Endodermal cell (in vitro differentiated cells): ENCODE measurements around the gene FBXW7. TPM values are rescaled to one million over a fixed set of nuclear protein-coding genes. Genes with fewer than 3 reads are reported as not detected.

Experiments used
- DNase-seq: peaks from one replicate; pipeline ENCODE4 v3.0.0-alpha.2; 2017
- H3K27ac ChIP-seq: 2 replicates; pipeline ENCODE4 v1.5.1; 2013; ENCODE audit warnings: mild to moderate bottlenecking, low read depth, low read length, moderate library complexity
- H3K27me3 ChIP-seq: 2 replicates; pipeline ENCODE4 v1.6.1; 2013; ENCODE audit warnings: mild to moderate bottlenecking, low read length, moderate library complexity; ENCODE audit not compliant: insufficient read depth, control insufficient read depth, poor library complexity, severe bottlenecking
- H3K36me3 ChIP-seq: 2 replicates; pipeline ENCODE4 v1.7.0; 2013; ENCODE audit warnings: mild to moderate bottlenecking, low read length, moderate library complexity; ENCODE audit not compliant: control insufficient read depth, insufficient read depth
- H3K4me1 ChIP-seq: one replicate; pipeline ENCODE4 v1.7.0; 2013; ENCODE audit warnings: low read length; ENCODE audit not compliant: control insufficient read depth, insufficient read depth
- H3K4me3 ChIP-seq: 2 replicates; pipeline ENCODE4 v1.5.1; 2013; ENCODE audit warnings: mild to moderate bottlenecking, low read length, moderate library complexity
- H3K9ac ChIP-seq: 2 replicates; pipeline ENCODE4 v1.6.1; 2013; ENCODE audit warnings: mild to moderate bottlenecking, low read length, moderate library complexity; ENCODE audit not compliant: poor library complexity, severe bottlenecking; ENCODE audit errors: extremely low read depth
- H3K9me3 ChIP-seq: 2 replicates; pipeline ENCODE4 v1.6.1; 2013; ENCODE audit warnings: mild to moderate bottlenecking, low read length, moderate library complexity; ENCODE audit not compliant: control insufficient read depth
- H3K27ac Mint-ChIP-seq: 2 replicates; pipeline ENCODE4 v1.8.0; 2020; ENCODE audit warnings: mixed read lengths
- H3K27me3 Mint-ChIP-seq: 2 replicates; pipeline ENCODE4 v1.8.0; 2021; ENCODE audit warnings: mild to moderate bottlenecking, mixed read lengths; ENCODE audit not compliant: insufficient read depth
- H3K36me3 Mint-ChIP-seq: 2 replicates; pipeline ENCODE4 v1.8.0; 2020; ENCODE audit warnings: low read depth, mixed read lengths
- H3K4me1 Mint-ChIP-seq: 2 replicates; pipeline ENCODE4 v1.8.0; 2020; ENCODE audit warnings: mixed read lengths
- H3K4me3 Mint-ChIP-seq: 2 replicates; pipeline ENCODE4 v1.8.0; 2020; ENCODE audit warnings: mild to moderate bottlenecking, moderate library complexity, mixed read lengths
- H3K9me3 Mint-ChIP-seq: 2 replicates; pipeline ENCODE4 v1.8.0; 2020; ENCODE audit warnings: mild to moderate bottlenecking, mixed read lengths
- CTCF ChIP-seq: fragments of 200-600 bp; sonication (generic); conservative IDR thresholded peaks from 2 replicates; pipeline ENCODE4 v1.5.0; 2021; ENCODE audit warnings: antibody characterized with exemption, mild to moderate bottlenecking
- WGBS, 2 experiments: methylation state at CpG; one replicate each; pipeline versions ENCODE4 v1.1.5 to v1.1.7; 2013; ENCODE audit warnings: missing lambda C conversion rate in 2 of 2, mixed read lengths in 1 of 2; ENCODE audit not compliant: insufficient coverage in 1 of 2, insufficient read length in 1 of 2; 5-methylcytosine and 5-hydroxymethylcytosine counted together
- total RNA-seq, 2 donors: library from RNA; stranded (reverse); fragmentation: NEBNext Ultra II Directional in 1 of 2; extraction: Animal tissue kit (Norgen Biotek cat#: 25700) in 1 of 2; gene quantifications; 2 replicates in 1 of 2; 3 replicates in 1 of 2; pipeline ENCODE4 v1.2.1, GENCODE V29; 2021

FBXW7 gene
- total RNA-seq, 2 donors from 2014 or later, result 34.3 to 34.4 TPM

GRCh38 chr4:152529880-152530279 is 6.0 kb downstream of the FBXW7 start:
- Mint-ChIP-seq H3K27ac (no peak overlapping the region), H3K27me3 (peaks cover 9% of the 10 kb centered on the region), H3K4me1 (peaks cover 25% of the 10 kb centered on the region), H3K4me3 (no peak overlapping the region), H3K9me3 (no peaks in the 10 kb centered on the region), H3K36me3 (peaks cover 3% of the 10 kb centered on the region)
- no peak overlapping the region for H3K9ac ChIP-seq
- no peak overlapping the region for H3K27ac ChIP-seq
- no peaks in the 10 kb centered on the region for H3K36me3 ChIP-seq
- H3K27me3 ChIP-seq, result peaks cover 3% of the 10 kb centered on the region
- no peak overlapping the region for H3K4me3 ChIP-seq
- no peak for DNase-seq
- H3K4me1 ChIP-seq, result peaks cover 3% of the 10 kb centered on the region
- no peaks in the 10 kb centered on the region for H3K9me3 ChIP-seq
- WGBS, 2 experiments, result 91 to 100% methylated on average over 1 to 4 of the region's 8 CpGs
- TF ChIP-seq CTCF, result no peak

GRCh38 chr4:152528060-152528459 is 7.8 kb downstream of the FBXW7 start:
- Mint-ChIP-seq H3K4me3 (no peak overlapping the region), H3K27ac (no peak overlapping the region), H3K9me3 (no peaks in the 10 kb centered on the region), H3K36me3 (peaks cover 3% of the 10 kb centered on the region), H3K4me1 (peaks cover 25% of the 10 kb centered on the region), H3K27me3 (peaks cover 9% of the 10 kb centered on the region)
- Histone ChIP-seq H3K9ac (no peak overlapping the region), H3K27ac (no peak overlapping the region), H3K36me3 (no peaks in the 10 kb centered on the region), H3K4me3 (no peak overlapping the region), H3K27me3 (peaks cover 3% of the 10 kb centered on the region), H3K9me3 (no peaks in the 10 kb centered on the region), H3K4me1 (peaks cover 3% of the 10 kb centered on the region)
- TF ChIP-seq CTCF, result no peak
- 88 to 91% methylated on average over 2 of the region's 2 CpGs for WGBS, 2 experiments
- DNase-seq, result no peak

- no peaks in the 10 kb centered on the region for H3K9me3 Mint-ChIP-seq
- peaks cover 5% of the 10 kb centered on the region for H3K4me1 ChIP-seq
- H3K36me3 Mint-ChIP-seq, result peaks cover 3% of the 10 kb centered on the region
- peaks cover 11% of the 10 kb centered on the region for H3K27me3 Mint-ChIP-seq
- DNase-seq, result no peak
- peaks cover 44% of the 10 kb centered on the region for H3K4me1 Mint-ChIP-seq
- no peak overlapping the region for H3K27ac Mint-ChIP-seq
- H3K27ac ChIP-seq, result no peak overlapping the region
- H3K36me3 ChIP-seq, result no peaks in the 10 kb centered on the region
- no peaks in the 10 kb centered on the region for H3K9me3 ChIP-seq
- H3K27me3 ChIP-seq, result peaks cover 3% of the 10 kb centered on the region
- no peak overlapping the region for H3K4me3 ChIP-seq
- WGBS, 2 experiments, result 88 to 89% methylated on average over 4 of the region's 4 CpGs
- H3K4me3 Mint-ChIP-seq, result no peak overlapping the region
- H3K9ac ChIP-seq, result no peak overlapping the region
- no peak for TF ChIP-seq CTCF
Measured at GRCh38 chr4:152525878-152526277, 10.0 kb downstream of the FBXW7 start.
